GM23338 (cell line): Measurements from ENCODE around the gene EPHB1. TPM values are rescaled to one million over a fixed set of nuclear protein-coding genes. Genes with fewer than 3 reads are reported as not detected.
A peak's percentile ranks its signal among the peaks of the same experiment; 100 is the strongest.

Source experiments
- ATAC-seq: fragments of 200-7000 bp; cut with Tn5 transposase; 3 replicates; pipeline ENCODE4 v1.9.1; 2020
- DNase-seq: peaks from one replicate; pipeline ENCODE4 v3.0.0-alpha.2; 2015; ENCODE audit warnings: low spot score
- H2AFZ ChIP-seq: fragments of 200-600 bp; sonication (generic); 2 replicates; pipeline ENCODE4 v1.8.0; 2016; ENCODE audit warnings: antibody characterized with exemption, mild to moderate bottlenecking, moderate library complexity
- H3F3A ChIP-seq: fragments of 200-600 bp; sonication (generic); replicated peaks from 2 replicates; pipeline ENCODE4 v1.8.0; 2017; ENCODE audit warnings: antibody characterized with exemption, mixed run types, low read depth
- H3K27ac ChIP-seq: fragments of 200-600 bp; sonication (generic); 2 replicates; pipeline ENCODE4 v1.6.1; 2016; ENCODE audit warnings: low read depth
- H3K27me3 ChIP-seq: fragments of 200-600 bp; sonication (generic); 2 replicates; pipeline ENCODE4 v1.8.0; 2016; ENCODE audit warnings: mild to moderate bottlenecking, mixed run types, moderate library complexity; ENCODE audit not compliant: insufficient read depth
- H3K36me3 ChIP-seq: fragments of 200-600 bp; sonication (generic); 2 replicates; pipeline ENCODE4 v1.8.0; 2016; ENCODE audit warnings: mild to moderate bottlenecking; ENCODE audit not compliant: insufficient read depth
- H3K4me1 ChIP-seq: fragments of 200-600 bp; sonication (generic); 2 replicates; pipeline ENCODE4 v1.8.0; 2016; ENCODE audit warnings: mild to moderate bottlenecking, moderate library complexity; ENCODE audit not compliant: insufficient read depth
- H3K4me2 ChIP-seq: fragments of 200-600 bp; sonication (generic); 2 replicates; pipeline ENCODE4 v1.7.1; 2017; ENCODE audit warnings: mixed run types
- H3K4me3 ChIP-seq: fragments of 200-600 bp; sonication (generic); 2 replicates; pipeline ENCODE4 v1.6.1; 2016; ENCODE audit warnings: mixed run types
- H3K79me2 ChIP-seq: fragments of 200-600 bp; sonication (generic); replicated peaks from 2 replicates; pipeline ENCODE4 v1.8.0; 2017; ENCODE audit warnings: mild to moderate bottlenecking; ENCODE audit not compliant: insufficient read depth
- H3K9me2 ChIP-seq: fragments of 200-600 bp; sonication (generic); 2 replicates; pipeline ENCODE4 v1.8.0; 2017; ENCODE audit not compliant: insufficient read depth
- H4K20me1 ChIP-seq: fragments of 200-600 bp; sonication (generic); replicated peaks from 2 replicates; pipeline ENCODE4 v1.8.0; 2017; ENCODE audit warnings: mild to moderate bottlenecking; ENCODE audit not compliant: insufficient read depth
- H3K27ac Mint-ChIP-seq: 2 replicates; pipeline ENCODE4 v1.8.0; 2020; ENCODE audit warnings: inconsistent platforms, mild to moderate bottlenecking, moderate library complexity, mixed read lengths
- H3K27me3 Mint-ChIP-seq: 3 replicates; pipeline ENCODE4 v1.8.0; 2022; ENCODE audit warnings: low read depth, mild to moderate bottlenecking, moderate library complexity, mixed read lengths, inconsistent platforms; ENCODE audit not compliant: insufficient read depth, poor library complexity
- H3K36me3 Mint-ChIP-seq: 3 replicates; pipeline ENCODE4 v1.8.0; 2021; ENCODE audit warnings: low read depth, mild to moderate bottlenecking, inconsistent platforms, moderate library complexity, mixed read lengths
- H3K4me1 Mint-ChIP-seq: 3 replicates; pipeline ENCODE4 v1.8.0; 2020; ENCODE audit warnings: mild to moderate bottlenecking, inconsistent platforms, mixed read lengths
- H3K4me3 Mint-ChIP-seq: 3 replicates; pipeline ENCODE4 v1.8.0; 2021; ENCODE audit warnings: moderate library complexity, mild to moderate bottlenecking, inconsistent platforms, mixed read lengths
- H3K9me3 Mint-ChIP-seq: 3 replicates; pipeline ENCODE4 v1.8.0; 2020; ENCODE audit warnings: moderate library complexity, mild to moderate bottlenecking, inconsistent platforms, mixed read lengths
- CREB1 ChIP-seq: fragments of 250-450 bp; sonication (Bioruptor Pico); IDR thresholded peaks from 2 replicates; pipeline ENCODE4 v1.5.0; 2020; ENCODE audit warnings: low read depth, mild to moderate bottlenecking, moderate library complexity
- CTCF ChIP-seq, 2 experiments: fragments of 200-600 bp in 1 of 2; sonication (generic) in 1 of 2; conservative IDR thresholded peaks; 2 replicates each; pipeline versions ENCODE4 v1.5.1 to v1.6.1; 2016 to 2017; ENCODE audit warnings: antibody characterized with exemption in 2 of 2, low read depth in 2 of 2, mild to moderate bottlenecking in 2 of 2, moderate library complexity in 1 of 2
- ETS1 ChIP-seq: IDR thresholded peaks from 2 replicates; pipeline ENCODE4 v1.6.1; 2016; ENCODE audit warnings: antibody characterized with exemption
- EZH2 ChIP-seq: fragments of 200-600 bp; sonication (generic); IDR thresholded peaks from one replicate; pipeline ENCODE4 v1.8.0; 2017; ENCODE audit warnings: antibody characterized with exemption, mild to moderate bottlenecking, low read depth; ENCODE audit not compliant: unreplicated experiment
- JUNB ChIP-seq: IDR thresholded peaks from one replicate; pipeline ENCODE4 v1.6.1; 2016; ENCODE audit warnings: antibody characterized with exemption; ENCODE audit not compliant: unreplicated experiment
- NANOG ChIP-seq: IDR thresholded peaks from 2 replicates; pipeline ENCODE4 v1.6.1; 2016; ENCODE audit warnings: antibody characterized with exemption, borderline replicate concordance
- POLR2AphosphoS5 ChIP-seq: IDR thresholded peaks from 2 replicates; pipeline ENCODE4 v1.6.1; 2016; ENCODE audit warnings: antibody characterized with exemption, low read depth
- STAT1 ChIP-seq: IDR thresholded peaks from one replicate; pipeline ENCODE4 v1.6.1; 2016; ENCODE audit warnings: antibody characterized with exemption; ENCODE audit not compliant: unreplicated experiment
- ZNF331 ChIP-seq: fragments of 250-450 bp; sonication (Bioruptor Pico); IDR thresholded peaks from 2 replicates; pipeline ENCODE4 v1.5.0; 2020; ENCODE audit warnings: low read depth, mild to moderate bottlenecking, moderate library complexity
- ZNF462 ChIP-seq: fragments of 250-450 bp; sonication (Bioruptor Pico); IDR thresholded peaks from 2 replicates; pipeline ENCODE4 v1.5.0; 2020; ENCODE audit warnings: mild to moderate bottlenecking, moderate library complexity
- polyA plus RNA-seq: library from polyadenylated mRNA; unstranded; fragments of >200 nt; fragmentation: Nextera tagmentation; extraction: Ambion mirVana; gene quantifications from 2 replicates; pipeline ENCODE4 v1.2.1, GENCODE V29; 2016
- total RNA-seq: library from RNA; depleted of rRNA; stranded (reverse); fragments of >200 nt; shearing (Covaris generic); gene quantifications from 2 replicates; pipeline ENCODE4 v1.2.3, GENCODE V29; 2014

EPHB1 gene
- total and polyA plus RNA-seq, 2 experiments from 2014 or later = 2.7 to 5.2 TPM

- H3K4me1 ChIP-seq = peaks cover 11% of the 10 kb centered on the region; the same call in 1 of the 2 replicates
- H3K27ac ChIP-seq = no peak overlapping the region
- H3K4me1 Mint-ChIP-seq = peaks cover 21% of the 10 kb centered on the region
- H3F3A ChIP-seq = no peaks in the 10 kb centered on the region
- no peaks in the 10 kb centered on the region for H3K79me2 ChIP-seq
- no peaks in the 10 kb centered on the region; the same call in none of the 2 replicates for H3K9me2 ChIP-seq
- no peak overlapping the region for H3K4me3 Mint-ChIP-seq
- peaks cover 26% of the 10 kb centered on the region for H3K9me3 Mint-ChIP-seq
- no peak overlapping the region for H2AFZ ChIP-seq
- H3K4me2 ChIP-seq = no peak overlapping the region
- TF ChIP-seq EZH2 = no peak
- no peak for TF ChIP-seq ETS1
- no peak for TF ChIP-seq CTCF (conservative IDR thresholded peaks at IDR 0.05; ENCODE audit: low read depth in 2 of 2)
- TF ChIP-seq NANOG = no peak
- no peak for TF ChIP-seq CREB1 (CRISPR knock-in tag)
- no peak for TF ChIP-seq JUNB
- TF ChIP-seq ZNF462 = no peak
- no peak for TF ChIP-seq STAT1
- no peak for TF ChIP-seq ZNF331 (CRISPR knock-in tag)
- TF ChIP-seq POLR2AphosphoS5 = no peak
- no peak overlapping the region for H3K4me3 ChIP-seq
- ATAC-seq = no peak
- peak overlapping the region; percentile 93; the same call in 1 of the 2 replicates for H3K27ac Mint-ChIP-seq
- no peaks in the 10 kb centered on the region for H3K27me3 ChIP-seq
- H3K27me3 Mint-ChIP-seq = peaks cover 2% of the 10 kb centered on the region
- peaks cover 6% of the 10 kb centered on the region for H3K36me3 Mint-ChIP-seq
- no peak for DNase-seq
- no peaks in the 10 kb centered on the region for H3K36me3 ChIP-seq
- no peaks in the 10 kb centered on the region for H4K20me1 ChIP-seq
These were observed 273.0 kb downstream of the EPHB1 start for GRCh38 chr3:135068011-135068410.
